A673 (cell line): ENCODE results near the gene VAT1L. TPM values are rescaled to one million over a fixed set of nuclear protein-coding genes. Genes with fewer than 3 reads are reported as not detected.

Experiments used
- BruUV-seq: library from RNA; stranded (reverse); fragments of 400-500 nt; replicated peaks from 2 replicates; lab custom pipeline; 2021; lab: Mats Ljungman, UMichigan
- CTCF ChIA-PET: fragments of 300-600 bp; sonication (Branson Sonifier 250); formaldehyde crosslinking; loops from one replicate; lab custom pipeline; 2022; ENCODE audit warnings: antibody characterized with exemption; lab: Charles Lee
- POLR2A ChIA-PET: fragments of 300-600 bp; sonication (Branson Sonifier 250); formaldehyde crosslinking; loops from one replicate; lab custom pipeline; 2022; ENCODE audit warnings: antibody characterized with exemption; ENCODE audit not compliant: low non-redundant PET; lab: Charles Lee
- DNase-seq: peaks from one replicate; pipeline ENCODE4 v3.0.0-alpha.2; 2015; ENCODE audit warnings: low spot score
- H3K27ac ChIP-seq: fragments of 200-600 bp; sonication (generic); 2 replicates; pipeline ENCODE4 v1.5.1; 2016; ENCODE audit warnings: mixed run types, low read depth, mild to moderate bottlenecking, mixed read lengths, antibody characterized with exemption, low read length; ENCODE audit not compliant: poor library complexity, severe bottlenecking
- H3K27me3 ChIP-seq: fragments of 200-600 bp; sonication (generic); replicated peaks from 2 replicates; pipeline ENCODE4 v1.6.1; 2017; ENCODE audit warnings: mixed run types, low read depth, mild to moderate bottlenecking, mixed read lengths, antibody characterized with exemption, low read length; ENCODE audit not compliant: insufficient read depth, poor library complexity
- H3K36me3 ChIP-seq: fragments of 200-600 bp; sonication (generic); 2 replicates; pipeline ENCODE4 v1.6.1; 2016; ENCODE audit warnings: mixed run types, mild to moderate bottlenecking, mixed read lengths, antibody characterized with exemption, low read length; ENCODE audit not compliant: insufficient read depth, poor library complexity, severe bottlenecking
- H3K4me1 ChIP-seq: fragments of 200-600 bp; sonication (generic); 2 replicates; pipeline ENCODE4 v1.6.1; 2017; ENCODE audit warnings: mixed run types, mild to moderate bottlenecking, mixed read lengths, antibody characterized with exemption, low read length; ENCODE audit not compliant: insufficient read depth, poor library complexity, severe bottlenecking
- H3K4me3 ChIP-seq: fragments of 200-600 bp; sonication (generic); 2 replicates; pipeline ENCODE4 v1.5.1; 2016; ENCODE audit warnings: low read depth, mixed run types, mild to moderate bottlenecking, mixed read lengths, low read length; ENCODE audit not compliant: poor library complexity, severe bottlenecking
- H3K9me3 ChIP-seq: fragments of 200-600 bp; sonication (generic); 2 replicates; pipeline ENCODE4 v1.6.1; 2016; ENCODE audit warnings: mixed run types, low read depth, mild to moderate bottlenecking, mixed read lengths, antibody characterized with exemption, low read length; ENCODE audit not compliant: poor library complexity, severe bottlenecking
- CTCF ChIP-seq: fragments of 300-800, 200-600 bp; sonication (generic); conservative IDR thresholded peaks from 2 replicates; pipeline ENCODE4 v1.5.1; 2017; ENCODE audit warnings: low read depth, mild to moderate bottlenecking, antibody characterized with exemption, low read length, moderate library complexity, mixed read lengths
- EZH2 ChIP-seq: fragments of 200-600 bp; sonication (generic); IDR thresholded peaks from 2 replicates; pipeline ENCODE4 v1.6.1; 2017; ENCODE audit warnings: borderline replicate concordance, low read depth, mild to moderate bottlenecking, mixed read lengths, antibody characterized with exemption, low read length; ENCODE audit not compliant: poor library complexity, severe bottlenecking
- intact Hi-C: fragments of 100-400 bp; cut with micrococcal nuclease; formaldehyde crosslinking; loops from one replicate; pipeline ENCODE4 v1.10.0; 2022; ENCODE audit not compliant: unreplicated experiment
- total RNA-seq: library from RNA; stranded (reverse); gene quantifications from 2 replicates; pipeline ENCODE4 v1.2.3, GENCODE V29; 2021

Gene VAT1L
- total RNA-seq, 1 experiment from 2014 or later = 0.09 TPM

GRCh38 chr16:77782694-77783093, 5.7 kb upstream of the VAT1L start:
- no peaks in the 10 kb centered on the region for H3K36me3 ChIP-seq
- peak; percentile 45 for TF ChIP-seq CTCF
- TF ChIP-seq EZH2 = no peak
- no peaks in the 10 kb centered on the region for H3K4me1 ChIP-seq
- intact Hi-C loops = no loop called here
- no TSS peak for BruUV-seq
- H3K27me3 ChIP-seq = peaks cover 15% of the 10 kb centered on the region
- no peaks in the 10 kb centered on the region for H3K9me3 ChIP-seq
- no peak overlapping the region for H3K4me3 ChIP-seq
- ChIA-PET CTCF (no interaction called here), POLR2A (no interaction called here)
- DNase-seq = no peak
- H3K27ac ChIP-seq = no peak overlapping the region

GRCh38 chr16:77784441-77785372, 3.7 kb upstream of the VAT1L start:
- Histone ChIP-seq H3K27ac (no peak overlapping the region), H3K4me1 (no peaks in the 10 kb centered on the region), H3K4me3 (no peak overlapping the region), H3K27me3 (peaks cover 35% of the 10 kb centered on the region), H3K36me3 (no peaks in the 10 kb centered on the region), H3K9me3 (no peaks in the 10 kb centered on the region)
- no TSS peak for BruUV-seq
- no peak for DNase-seq
- intact Hi-C loops = no loop called here
- ChIA-PET CTCF (interaction anchor here (0.5 kb wide), 1 partner anchor 48 kb away, joined by 4 read pairs; no protein-coding TSS in a partner anchor), POLR2A (no interaction called here)
- TF ChIP-seq CTCF (0 out of 2 replicates have a peak, but pooled peaks have one; percentile 19), EZH2 (no peak)

GRCh38 chr16:77785373-77785764, 3.0 kb upstream of the VAT1L start:
- H3K27ac ChIP-seq = no peak overlapping the region
- intact Hi-C loops = no loop called here
- H3K4me1 ChIP-seq = no peaks in the 10 kb centered on the region
- BruUV-seq = no TSS peak
- ChIA-PET POLR2A (no interaction called here), CTCF (interaction anchor here (0.5 kb wide), 1 partner anchor 49 kb away, joined by 4 read pairs; no protein-coding TSS in a partner anchor)
- H3K4me3 ChIP-seq = no peak overlapping the region
- H3K9me3 ChIP-seq = no peaks in the 10 kb centered on the region
- DNase-seq = no peak
- no peak for TF ChIP-seq CTCF
- no peak for TF ChIP-seq EZH2
- H3K36me3 ChIP-seq = no peaks in the 10 kb centered on the region
- peaks cover 42% of the 10 kb centered on the region for H3K27me3 ChIP-seq
